ENCODE data around the gene PKN2.

PKN2 gene

GRCh38 chr1:88801575-88802208 is 117.6 kb downstream of the PKN2 start:
- no peak for DNase-seq (ENCODE audit: low spot score)

GRCh38 chr1:88802404-88802803 is 118.3 kb downstream of the PKN2 start:
- Histone ChIP-seq H3K4me3 (ENCODE audit: severe bottlenecking) (no peak overlapping the region), H3K27me3 (ENCODE audit: insufficient read depth, poor library complexity, severe bottlenecking) (no peaks in the 10 kb centered on the region), H3K4me1 (ENCODE audit: insufficient read depth, poor library complexity, severe bottlenecking) (peaks cover 15% of the 10 kb centered on the region), H3K36me3 (ENCODE audit: low read depth) (peaks cover 70% of the 10 kb centered on the region), H3K27ac (ENCODE audit: poor library complexity, severe bottlenecking) (peak overlapping the region; percentile 23), H3K9me3 (ENCODE audit: severe bottlenecking) (peaks cover 4% of the 10 kb centered on the region)
- no peak for DNase-seq (ENCODE audit: low spot score)
- TF ChIP-seq CTCF (IDR thresholded peaks at IDR 0.05; ENCODE audit: poor library complexity, severe bottlenecking): no peak
- ATAC-seq (ENCODE audit: low read depth): no peak

More at GRCh38 chr1:88801575-88802208, 117.6 kb downstream of the PKN2 start:
- Histone ChIP-seq H3K9me3 (ENCODE audit: severe bottlenecking) (peaks cover 4% of the 10 kb centered on the region), H3K4me3 (ENCODE audit: severe bottlenecking) (no peak overlapping the region), H3K27me3 (ENCODE audit: insufficient read depth, poor library complexity, severe bottlenecking) (no peaks in the 10 kb centered on the region), H3K36me3 (ENCODE audit: low read depth) (peaks cover 64% of the 10 kb centered on the region), H3K4me1 (ENCODE audit: insufficient read depth, poor library complexity, severe bottlenecking) (peaks cover 15% of the 10 kb centered on the region), H3K27ac (ENCODE audit: poor library complexity, severe bottlenecking) (peak overlapping the region; percentile 23)
- no peak for ATAC-seq (ENCODE audit: low read depth)
- no peak for TF ChIP-seq CTCF (IDR thresholded peaks at IDR 0.05; ENCODE audit: poor library complexity, severe bottlenecking)

GRCh38 chr1:88802950-88803349 is 118.9 kb downstream of the PKN2 start:
- H3K27ac ChIP-seq (ENCODE audit: poor library complexity, severe bottlenecking): peak overlapping the region; percentile 23
- H3K36me3 ChIP-seq (ENCODE audit: low read depth): peaks cover 71% of the 10 kb centered on the region
- H3K27me3 ChIP-seq (ENCODE audit: insufficient read depth, poor library complexity, severe bottlenecking): no peaks in the 10 kb centered on the region
- H3K4me1 ChIP-seq (ENCODE audit: insufficient read depth, poor library complexity, severe bottlenecking): peaks cover 15% of the 10 kb centered on the region
- no peak for TF ChIP-seq CTCF (IDR thresholded peaks at IDR 0.05; ENCODE audit: poor library complexity, severe bottlenecking)
- peaks cover 4% of the 10 kb centered on the region for H3K9me3 ChIP-seq (ENCODE audit: severe bottlenecking)
- no peak for DNase-seq (ENCODE audit: low spot score)
- H3K4me3 ChIP-seq (ENCODE audit: severe bottlenecking): no peak overlapping the region
- ATAC-seq (ENCODE audit: low read depth): peak; percentile 71; the same call in 1 of the 3 replicates

GRCh38 chr1:88803444-88803843 is 119.4 kb downstream of the PKN2 start:
- H3K4me3 ChIP-seq (ENCODE audit: severe bottlenecking): no peak overlapping the region
- H3K27ac ChIP-seq (ENCODE audit: poor library complexity, severe bottlenecking): peak overlapping the region; percentile 23
- no peak for TF ChIP-seq CTCF (IDR thresholded peaks at IDR 0.05; ENCODE audit: poor library complexity, severe bottlenecking)
- H3K27me3 ChIP-seq (ENCODE audit: insufficient read depth, poor library complexity, severe bottlenecking): no peaks in the 10 kb centered on the region
- peaks cover 15% of the 10 kb centered on the region for H3K4me1 ChIP-seq (ENCODE audit: insufficient read depth, poor library complexity, severe bottlenecking)
- H3K36me3 ChIP-seq (ENCODE audit: low read depth): peaks cover 75% of the 10 kb centered on the region
- DNase-seq (ENCODE audit: low spot score) (no peak), ATAC-seq (ENCODE audit: low read depth) (no peak)
- peaks cover 4% of the 10 kb centered on the region for H3K9me3 ChIP-seq (ENCODE audit: severe bottlenecking)

GRCh38 chr1:88812366-88812765 is 128.3 kb downstream of the PKN2 start:
- no peak for DNase-seq (ENCODE audit: low spot score)
- ATAC-seq (ENCODE audit: low read depth): no peak
- Histone ChIP-seq H3K4me3 (ENCODE audit: severe bottlenecking) (no peak overlapping the region), H3K27me3 (ENCODE audit: insufficient read depth, poor library complexity, severe bottlenecking) (no peaks in the 10 kb centered on the region), H3K27ac (ENCODE audit: poor library complexity, severe bottlenecking) (no peak overlapping the region), H3K36me3 (ENCODE audit: low read depth) (peaks cover 79% of the 10 kb centered on the region), H3K4me1 (ENCODE audit: insufficient read depth, poor library complexity, severe bottlenecking) (no peaks in the 10 kb centered on the region), H3K9me3 (ENCODE audit: severe bottlenecking) (peaks cover 2% of the 10 kb centered on the region)
- TF ChIP-seq CTCF (IDR thresholded peaks at IDR 0.05; ENCODE audit: poor library complexity, severe bottlenecking): no peak
